Chondrocyte (in vitro differentiated cells): ENCODE results near the gene GATB. TPM values are rescaled to one million over a fixed set of nuclear protein-coding genes. Genes with fewer than 3 reads are reported as not detected.

ENCODE experiments used
- DNase-seq: peaks from one replicate; pipeline ENCODE4 v3.0.0; 2021; ENCODE audit warnings: mixed read lengths, low spot score
- H3K27ac Mint-ChIP-seq: one replicate; pipeline ENCODE4 v1.8.0; 2021; ENCODE audit warnings: mild to moderate bottlenecking, moderate library complexity, mixed read lengths; ENCODE audit not compliant: unreplicated experiment
- H3K27me3 Mint-ChIP-seq: 2 replicates; pipeline ENCODE4 v1.8.0; 2021; ENCODE audit warnings: low read depth, mixed read lengths
- H3K36me3 Mint-ChIP-seq: 2 replicates; pipeline ENCODE4 v1.8.0; 2021; ENCODE audit warnings: low read depth, mixed read lengths
- H3K4me1 Mint-ChIP-seq: 2 replicates; pipeline ENCODE4 v1.8.0; 2021; ENCODE audit warnings: low read depth, mild to moderate bottlenecking, mixed read lengths
- H3K4me3 Mint-ChIP-seq: one replicate; pipeline ENCODE4 v1.8.0; 2021; ENCODE audit warnings: mild to moderate bottlenecking, moderate library complexity, mixed read lengths; ENCODE audit not compliant: unreplicated experiment
- H3K9me3 Mint-ChIP-seq: 2 replicates; pipeline ENCODE4 v1.8.0; 2021; ENCODE audit warnings: low read depth, mixed read lengths
- total RNA-seq: library from RNA; stranded (reverse); gene quantifications from 3 replicates; pipeline ENCODE4 v1.2.1, GENCODE V29; 2021
- TF ChIP-seq, protein P1 (sequence below): fragments of 200-600 bp; sonication (generic); IDR thresholded peaks from 2 replicates; pipeline ENCODE4 v1.5.0; 2021; ENCODE audit warnings: antibody characterized with exemption, mild to moderate bottlenecking, moderate library complexity

GATB gene
- total RNA-seq, 1 donor from 2014 or later = 9.2 TPM

DNA sequence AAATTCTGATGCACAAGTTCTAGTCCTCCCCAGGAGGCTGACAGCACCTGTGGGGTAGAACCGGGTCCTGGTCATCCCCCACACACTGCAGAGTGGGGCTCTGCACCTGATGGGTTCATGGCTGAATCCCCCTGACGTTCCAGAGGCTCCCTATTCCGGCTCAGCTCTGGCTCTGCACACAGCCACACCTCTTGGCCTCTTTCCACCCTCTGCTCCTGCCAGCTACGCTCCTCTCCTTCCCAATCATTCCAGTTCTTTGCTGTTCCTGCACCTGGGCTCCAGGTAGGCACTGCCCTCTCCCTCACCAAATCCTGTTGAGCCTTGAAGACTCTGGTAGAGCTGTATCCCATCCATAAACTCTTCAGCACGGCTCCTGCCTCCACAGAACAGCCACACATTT lies 75.5 kb downstream of the GATB start:
- Mint-ChIP-seq H3K4me1 (peaks cover 24% of the 10 kb centered on the region), H3K9me3 (no peaks in the 10 kb centered on the region), H3K4me3 (no peak overlapping the region), H3K27me3 (no peaks in the 10 kb centered on the region), H3K36me3 (no peaks in the 10 kb centered on the region), H3K27ac (no peak overlapping the region)
- TF ChIP-seq, protein P1, sequence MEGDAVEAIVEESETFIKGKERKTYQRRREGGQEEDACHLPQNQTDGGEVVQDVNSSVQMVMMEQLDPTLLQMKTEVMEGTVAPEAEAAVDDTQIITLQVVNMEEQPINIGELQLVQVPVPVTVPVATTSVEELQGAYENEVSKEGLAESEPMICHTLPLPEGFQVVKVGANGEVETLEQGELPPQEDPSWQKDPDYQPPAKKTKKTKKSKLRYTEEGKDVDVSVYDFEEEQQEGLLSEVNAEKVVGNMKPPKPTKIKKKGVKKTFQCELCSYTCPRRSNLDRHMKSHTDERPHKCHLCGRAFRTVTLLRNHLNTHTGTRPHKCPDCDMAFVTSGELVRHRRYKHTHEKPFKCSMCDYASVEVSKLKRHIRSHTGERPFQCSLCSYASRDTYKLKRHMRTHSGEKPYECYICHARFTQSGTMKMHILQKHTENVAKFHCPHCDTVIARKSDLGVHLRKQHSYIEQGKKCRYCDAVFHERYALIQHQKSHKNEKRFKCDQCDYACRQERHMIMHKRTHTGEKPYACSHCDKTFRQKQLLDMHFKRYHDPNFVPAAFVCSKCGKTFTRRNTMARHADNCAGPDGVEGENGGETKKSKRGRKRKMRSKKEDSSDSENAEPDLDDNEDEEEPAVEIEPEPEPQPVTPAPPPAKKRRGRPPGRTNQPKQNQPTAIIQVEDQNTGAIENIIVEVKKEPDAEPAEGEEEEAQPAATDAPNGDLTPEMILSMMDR = no peak
- DNase-seq = no peak

DNA sequence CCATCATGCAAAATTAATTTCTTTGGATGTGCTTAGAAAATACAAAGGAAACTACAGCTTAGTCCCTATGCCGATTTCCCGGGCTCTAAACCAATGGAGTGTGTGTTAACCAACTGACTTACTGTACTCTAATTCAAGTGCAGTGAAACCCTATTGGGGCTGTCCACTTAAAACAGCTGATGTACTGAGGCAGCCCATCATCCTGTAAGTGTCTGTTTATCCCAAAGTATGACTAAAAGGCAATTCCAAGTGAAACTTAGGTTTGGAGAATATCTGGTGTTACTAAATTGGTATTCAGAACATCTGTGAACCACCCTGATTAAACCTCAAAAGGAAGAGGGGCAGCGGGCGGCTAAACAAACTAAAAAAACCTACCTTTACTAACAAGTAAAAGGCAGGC lies 79.7 kb downstream of the GATB start:
- Mint-ChIP-seq H3K27ac (no peak overlapping the region), H3K36me3 (peaks cover 2% of the 10 kb centered on the region), H3K4me3 (no peak overlapping the region), H3K9me3 (no peaks in the 10 kb centered on the region), H3K4me1 (peaks cover 7% of the 10 kb centered on the region), H3K27me3 (no peaks in the 10 kb centered on the region)
- no peak for DNase-seq
- TF ChIP-seq, protein P1 = no peak

DNA sequence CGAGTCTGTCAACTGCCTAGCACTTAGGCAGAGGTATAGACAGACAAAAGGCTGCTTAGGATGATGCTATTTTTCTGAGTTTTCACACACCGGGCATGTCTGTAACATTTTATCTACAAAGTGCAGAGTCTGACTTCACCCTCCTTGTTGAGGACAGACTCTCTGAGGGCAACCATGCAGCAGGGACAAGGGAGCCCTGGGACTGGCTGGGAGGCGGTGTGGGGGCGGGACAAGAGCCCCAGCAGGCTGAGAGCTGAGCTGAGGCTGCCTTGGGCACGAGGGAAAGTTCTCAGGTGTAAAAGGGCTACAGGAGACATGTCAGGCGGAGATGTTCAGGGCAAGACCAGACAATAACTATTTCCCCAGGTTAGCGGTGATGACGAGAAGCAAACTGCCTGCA lies 81.6 kb downstream of the GATB start:
- H3K4me1 Mint-ChIP-seq = peaks cover 16% of the 10 kb centered on the region
- DNase-seq = no peak
- H3K36me3 Mint-ChIP-seq = peaks cover 2% of the 10 kb centered on the region
- TF ChIP-seq, protein P1 = no peak
- no peak overlapping the region for H3K27ac Mint-ChIP-seq
- H3K4me3 Mint-ChIP-seq = no peak overlapping the region
- H3K27me3 Mint-ChIP-seq = no peaks in the 10 kb centered on the region
- no peaks in the 10 kb centered on the region for H3K9me3 Mint-ChIP-seq

DNA sequence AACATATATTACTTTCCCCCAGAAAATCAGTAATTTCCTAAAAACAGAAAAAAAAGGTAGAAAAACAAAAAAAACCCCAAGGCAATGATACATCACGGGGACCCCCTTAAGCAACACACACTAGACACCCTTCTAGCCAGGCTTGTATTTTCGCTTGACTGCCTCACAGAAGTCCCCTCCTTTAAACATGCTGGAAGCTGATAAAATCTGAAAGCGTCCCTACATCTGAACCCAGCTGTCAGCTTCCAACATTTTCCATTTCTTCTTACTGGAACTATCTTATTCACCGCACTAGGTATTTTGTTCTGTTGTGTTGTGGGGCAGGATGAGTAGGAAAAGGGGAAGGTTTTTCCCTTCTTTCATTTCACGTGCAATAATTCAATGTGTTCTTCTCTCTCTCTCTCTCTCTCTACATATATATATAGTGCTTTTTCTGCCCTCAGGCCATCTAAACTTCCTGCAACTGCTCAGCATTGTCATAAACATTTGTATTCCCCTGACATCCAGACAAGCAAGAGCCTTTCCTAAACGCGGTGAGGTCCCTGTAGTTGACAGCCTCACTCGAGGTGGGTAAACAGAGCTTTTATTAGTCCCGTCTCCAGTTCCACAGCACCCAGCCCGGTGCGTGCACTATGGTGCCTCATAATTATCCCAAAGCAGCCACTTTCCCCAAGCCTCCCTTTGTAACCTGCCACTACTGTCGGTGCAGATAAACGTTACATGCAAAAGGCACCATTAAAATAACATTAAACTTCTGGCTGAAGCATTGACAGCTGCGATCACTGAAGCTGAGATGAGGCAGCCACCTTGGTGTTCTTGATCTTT lies 82.5 kb downstream of the GATB start:
- Mint-ChIP-seq H3K27ac (no peak overlapping the region), H3K36me3 (peaks cover 2% of the 10 kb centered on the region), H3K4me1 (peaks cover 16% of the 10 kb centered on the region), H3K27me3 (no peaks in the 10 kb centered on the region), H3K9me3 (no peaks in the 10 kb centered on the region), H3K4me3 (no peak overlapping the region)
- no peak for DNase-seq
- TF ChIP-seq, protein P1 = no peak

DNA sequence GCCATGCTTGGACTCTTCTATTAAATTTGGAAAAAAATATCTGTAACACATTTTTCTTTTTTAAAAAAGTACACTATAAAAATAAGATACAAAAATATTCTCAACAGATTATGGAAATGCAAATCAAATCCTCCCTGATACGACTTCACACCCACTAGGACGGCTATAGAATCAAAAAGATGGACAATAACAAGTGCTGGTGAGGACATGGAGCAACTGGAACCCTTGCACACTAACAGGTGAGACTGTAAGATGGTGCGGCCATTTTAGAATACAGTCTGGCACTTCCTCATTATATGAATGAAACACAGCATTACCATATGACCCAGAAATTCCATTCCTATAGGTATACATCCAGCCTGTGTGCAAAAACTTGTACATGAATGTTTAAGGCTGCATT lies 83.6 kb downstream of the GATB start:
- Mint-ChIP-seq H3K4me1 (peaks cover 16% of the 10 kb centered on the region), H3K27ac (no peak overlapping the region), H3K9me3 (no peaks in the 10 kb centered on the region), H3K4me3 (no peak overlapping the region), H3K36me3 (peaks cover 3% of the 10 kb centered on the region), H3K27me3 (no peaks in the 10 kb centered on the region)
- DNase-seq = no peak
- TF ChIP-seq, protein P1 = no peak
